ENCODE data around the gene FBXO34.

Gene FBXO34

GRCh38 chr14:55243813-55244212 is 27.4 kb upstream of the FBXO34 start:
- Histone ChIP-seq H3K9me3 (no peaks in the 10 kb centered on the region), H3K27me3 (peaks cover 37% of the 10 kb centered on the region), H3K27ac (no peak overlapping the region), H3K4me3 (ENCODE audit: low read depth in 1 of 2, low read length in 1 of 2) (no peak overlapping the region), H3K36me3 (no peaks in the 10 kb centered on the region), H3K4me1 (ENCODE audit: control insufficient read depth in 1 of 2, insufficient read depth in 1 of 2, low read depth in 1 of 2, low read length in 1 of 2) (no peaks in the 10 kb centered on the region)
- TF ChIP-seq CTCF (IDR thresholded peaks at IDR 0.05): no peak

DNA sequence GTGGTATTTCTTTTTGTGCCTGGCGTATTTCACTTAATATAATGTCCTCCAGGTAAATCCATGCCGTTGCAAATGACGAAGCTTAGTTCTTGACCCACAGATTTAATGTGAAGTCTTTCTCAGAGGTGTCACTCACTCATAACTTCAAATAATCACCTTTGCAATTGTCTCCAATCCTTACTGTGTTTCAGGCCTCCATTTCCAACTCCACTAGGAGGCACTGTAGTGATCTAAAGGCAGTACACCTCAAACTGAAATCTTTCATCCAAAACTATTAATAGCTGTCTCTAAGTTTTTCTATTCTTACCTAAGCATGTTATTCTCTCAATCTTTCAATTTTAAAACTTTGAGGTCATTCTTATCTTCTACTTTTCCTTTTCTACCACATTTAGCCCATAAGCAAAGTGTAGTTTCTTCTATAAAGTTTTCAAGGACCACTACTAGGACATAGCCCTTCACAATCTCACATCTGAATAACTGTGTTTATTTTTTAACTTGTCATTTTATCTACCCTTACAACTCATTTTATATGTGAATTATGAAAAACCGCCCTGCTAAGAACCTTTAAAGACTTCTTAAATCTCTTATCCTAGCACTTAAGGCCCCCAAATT is 25.5 kb upstream of the FBXO34 start:
- Histone ChIP-seq H3K4me1 (ENCODE audit: control insufficient read depth in 1 of 2, insufficient read depth in 1 of 2, low read depth in 1 of 2, low read length in 1 of 2) (no peaks in the 10 kb centered on the region), H3K27ac (no peak overlapping the region), H3K4me3 (ENCODE audit: low read depth in 1 of 2, low read length in 1 of 2) (no peak overlapping the region), H3K36me3 (no peaks in the 10 kb centered on the region), H3K9me3 (no peaks in the 10 kb centered on the region), H3K27me3 (peaks cover 36% of the 10 kb centered on the region)
- no peak for TF ChIP-seq CTCF (IDR thresholded peaks at IDR 0.05)

DNA sequence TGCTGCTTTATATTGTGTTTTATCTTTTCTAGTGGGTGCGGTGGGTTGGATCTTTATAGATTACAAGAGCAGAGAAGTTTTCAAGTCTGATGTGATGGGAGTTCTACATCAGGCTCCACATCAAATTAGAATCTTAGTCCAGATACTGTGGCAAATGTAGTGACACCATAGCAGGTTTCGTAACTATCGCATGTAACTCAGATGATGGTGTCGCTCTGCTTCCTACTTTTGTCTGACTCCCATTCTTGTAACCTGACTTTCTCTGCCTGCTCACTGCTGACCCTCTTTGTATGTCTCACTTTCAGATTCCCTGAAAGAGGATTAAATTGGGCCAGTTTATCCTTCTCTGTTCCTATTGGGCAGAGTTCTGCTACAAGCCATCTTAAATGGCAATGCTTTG is 22.8 kb upstream of the FBXO34 start:
- Histone ChIP-seq H3K27me3 (peaks cover 22% of the 10 kb centered on the region), H3K9me3 (no peaks in the 10 kb centered on the region), H3K27ac (no peak overlapping the region), H3K4me3 (ENCODE audit: low read depth in 1 of 2, low read length in 1 of 2) (no peak overlapping the region), H3K36me3 (no peaks in the 10 kb centered on the region), H3K4me1 (ENCODE audit: control insufficient read depth in 1 of 2, insufficient read depth in 1 of 2, low read depth in 1 of 2, low read length in 1 of 2) (no peaks in the 10 kb centered on the region)
- no peak for TF ChIP-seq CTCF (IDR thresholded peaks at IDR 0.05)

DNA sequence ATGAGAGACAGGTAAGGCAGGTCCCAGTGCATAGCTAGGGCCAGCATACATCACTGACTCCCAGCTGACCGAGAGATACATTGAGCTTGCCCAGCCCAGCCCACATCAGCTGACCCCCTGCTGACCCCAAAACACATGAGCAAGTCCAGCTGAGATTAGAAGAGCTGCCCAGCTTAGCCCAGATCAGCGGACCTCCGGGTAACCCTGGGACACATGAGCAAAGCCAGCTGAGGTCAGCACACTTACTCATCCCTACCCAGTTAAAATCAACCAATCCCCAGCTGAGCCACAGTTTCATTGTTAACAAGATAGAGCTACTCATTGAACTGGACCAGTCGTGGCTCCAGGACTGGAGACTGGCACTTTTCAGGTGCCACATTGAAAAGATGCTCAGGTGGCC is 21.8 kb upstream of the FBXO34 start:
- H3K36me3 ChIP-seq: no peaks in the 10 kb centered on the region
- no peaks in the 10 kb centered on the region for H3K4me1 ChIP-seq (ENCODE audit: control insufficient read depth in 1 of 2, insufficient read depth in 1 of 2, low read depth in 1 of 2, low read length in 1 of 2)
- H3K27ac ChIP-seq: no peak overlapping the region
- no peaks in the 10 kb centered on the region for H3K9me3 ChIP-seq
- peaks cover 22% of the 10 kb centered on the region for H3K27me3 ChIP-seq
- TF ChIP-seq CTCF (IDR thresholded peaks at IDR 0.05): no peak
- no peak overlapping the region for H3K4me3 ChIP-seq (ENCODE audit: low read depth in 1 of 2, low read length in 1 of 2)

GRCh38 chr14:55253276-55253675 is 17.9 kb upstream of the FBXO34 start:
- peaks cover 30% of the 10 kb centered on the region for H3K27me3 ChIP-seq

More at GRCh38 chr14:55253276-55253675, 17.9 kb upstream of the FBXO34 start:
- H3K36me3 ChIP-seq: no peaks in the 10 kb centered on the region
- H3K4me1 ChIP-seq (ENCODE audit: control insufficient read depth in 1 of 2, insufficient read depth in 1 of 2, low read depth in 1 of 2, low read length in 1 of 2): no peaks in the 10 kb centered on the region
- no peak overlapping the region for H3K27ac ChIP-seq
- no peak for TF ChIP-seq CTCF (IDR thresholded peaks at IDR 0.05)
- H3K9me3 ChIP-seq: no peaks in the 10 kb centered on the region
- no peak overlapping the region for H3K4me3 ChIP-seq (ENCODE audit: low read depth in 1 of 2, low read length in 1 of 2)

All from neutrophil (primary cell).